Measurements from ENCODE around the gene SPRR2D.
"Not testable (repeated sequence)": the region's sequence is repeated elsewhere in the genome, so short reads cannot be mapped to it uniquely, and the experiment has no call there.

Gene SPRR2D

GRCh38 chr1:153040950-153041631 is at the start of gene SPRR2D:
SPRR2D (minus strand) TSS chr1:153041120; CDS start chr1:153040346, 774 bp downstream.
- no peak for DNase-seq

- DNase-seq = no peak
Observed at GRCh38 chr1:153087652-153088051, 46.7 kb upstream of the SPRR2D start.

- no peak for DNase-seq
Observed at GRCh38 chr1:153081736-153082135, 40.8 kb upstream of the SPRR2D start.

- no peak for DNase-seq
Observed at GRCh38 chr1:153072806-153073726, 32.1 kb upstream of the SPRR2D start.

GRCh38 chr1:153071511-153071910 is 30.6 kb upstream of the SPRR2D start, which contains the start of gene SPRR2B:
SPRR2B (minus strand) TSS chr1:153071611; CDS start chr1:153070839, 772 bp downstream.
- DNase-seq = no peak

GRCh38 chr1:153070243-153070642 is 29.3 kb upstream of the SPRR2D start:
- no peak for DNase-seq

GRCh38 chr1:153058826-153059784 is 18.2 kb upstream of the SPRR2D start:
- DNase-seq = no peak

GRCh38 chr1:153058154-153058553 is 17.2 kb upstream of the SPRR2D start:
- DNase-seq = no peak

GRCh38 chr1:153057375-153057774 is 16.5 kb upstream of the SPRR2D start, which contains the start of gene SPRR2A:
SPRR2A (minus strand) TSS chr1:153057512; CDS start chr1:153056735, 777 bp downstream.
- no peak for DNase-seq

- DNase-seq = not testable (repeated sequence)
Observed at GRCh38 chr1:153056111-153056510, 15.2 kb upstream of the SPRR2D start.

GRCh38 chr1:153049211-153049610 is 8.3 kb upstream of the SPRR2D start:
- DNase-seq = no peak

- no peak for DNase-seq
Observed at GRCh38 chr1:153035211-153035610, 5.7 kb downstream of the SPRR2D start.

GRCh38 chr1:153032677-153033308 is 8.1 kb downstream of the SPRR2D start:
- DNase-seq = no peak

- DNase-seq = no peak
Observed at GRCh38 chr1:153032073-153032472, 8.8 kb downstream of the SPRR2D start.

- DNase-seq = no peak
Observed at GRCh38 chr1:153030895-153031294, 10.0 kb downstream of the SPRR2D start, which contains the start of gene SPRR1B. SPRR1B (plus strand) TSS chr1:153031203; CDS start chr1:153032346, 1,143 bp downstream.

GRCh38 chr1:153028766-153029165 is 12.2 kb downstream of the SPRR2D start:
- DNase-seq = no peak

- no peak for DNase-seq
Observed at GRCh38 chr1:153025797-153026196, 15.1 kb downstream of the SPRR2D start.

GRCh38 chr1:153024413-153024812 is 16.5 kb downstream of the SPRR2D start:
- DNase-seq = no peak

GRCh38 chr1:153023109-153023508 is 17.8 kb downstream of the SPRR2D start:
- no peak for DNase-seq

- not testable (repeated sequence) for DNase-seq
Observed at GRCh38 chr1:153022340-153022739, 18.6 kb downstream of the SPRR2D start.

- not testable (repeated sequence) for DNase-seq
Observed at GRCh38 chr1:153021829-153022228, 19.1 kb downstream of the SPRR2D start.

- not testable (repeated sequence) for DNase-seq
Observed at GRCh38 chr1:153011235-153011758, 29.6 kb downstream of the SPRR2D start.
